Kidney epithelial cell (primary cell): Measurements from ENCODE around the gene UPP1. TPM values are rescaled to one million over a fixed set of nuclear protein-coding genes. Genes with fewer than 3 reads are reported as not detected.

Experiments used
- DNase-seq: peaks from one replicate; pipeline ENCODE4 v3.0.0-alpha.2; 2010; ENCODE audit warnings: low read depth
- H3K27me3 ChIP-seq: 2 replicates; pipeline ENCODE4 v1.6.0; 2011; ENCODE audit warnings: low read length; ENCODE audit not compliant: control insufficient read depth, insufficient read depth
- H3K36me3 ChIP-seq: 2 replicates; pipeline ENCODE4 v1.5.1; 2011; ENCODE audit warnings: low read length; ENCODE audit not compliant: control insufficient read depth, insufficient read depth
- H3K4me3 ChIP-seq: 2 replicates; pipeline ENCODE4 v1.5.1; 2011; ENCODE audit warnings: low read depth, mild to moderate bottlenecking, control low read depth, low read length
- CTCF ChIP-seq: IDR thresholded peaks from 2 replicates; pipeline ENCODE4 v1.5.1; 2011; ENCODE audit warnings: mild to moderate bottlenecking, moderate library complexity, low read length, control low read depth, inconsistent platforms; ENCODE audit not compliant: insufficient read depth, poor library complexity, severe bottlenecking
- total RNA-seq: library from RNA; depleted of rRNA; stranded (reverse); fragments of >200 nt; gene quantifications from 2 replicates; pipeline ENCODE4 v1.2.3, GENCODE V29; 2015

UPP1 gene
- total RNA-seq, result 421 and 429 TPM in 2 replicates

- Histone ChIP-seq H3K4me3 (peak within 1 kb of the TSS; percentile 72), H3K27me3 (no peaks in the 10 kb centered on the region), H3K36me3 (no peaks in the 10 kb centered on the region)
- TF ChIP-seq CTCF, result no peak
- DNase-seq, result no peak
Observed at GRCh38 chr7:48089046-48090003, at the start of gene UPP1. Gene UPP1 (plus strand): TSS chr7:48089265. CDS start chr7:48094784, 5,519 bp downstream.

- Histone ChIP-seq H3K36me3 (no peaks in the 10 kb centered on the region), H3K27me3 (peaks cover 6% of the 10 kb centered on the region), H3K4me3 (no peak overlapping the region)
- no peak for DNase-seq
- no peak for TF ChIP-seq CTCF
Observed at GRCh38 chr7:48040944-48041652, 48.0 kb upstream of the UPP1 start.

- no peak for DNase-seq
- no peak overlapping the region for H3K4me3 ChIP-seq
- H3K36me3 ChIP-seq, result no peaks in the 10 kb centered on the region
- TF ChIP-seq CTCF, result no peak
- H3K27me3 ChIP-seq, result peaks cover 2% of the 10 kb centered on the region
Observed at GRCh38 chr7:48041653-48041970, 47.5 kb upstream of the UPP1 start.

GRCh38 chr7:48042216-48042615 is 46.8 kb upstream of the UPP1 start:
- Histone ChIP-seq H3K4me3 (no peak overlapping the region), H3K36me3 (no peaks in the 10 kb centered on the region), H3K27me3 (no peaks in the 10 kb centered on the region)
- TF ChIP-seq CTCF, result no peak
- DNase-seq, result no peak

GRCh38 chr7:48042636-48043035 is 46.4 kb upstream of the UPP1 start:
- Histone ChIP-seq H3K4me3 (no peak overlapping the region), H3K36me3 (no peaks in the 10 kb centered on the region), H3K27me3 (no peaks in the 10 kb centered on the region)
- no peak for TF ChIP-seq CTCF
- no peak for DNase-seq
